ENCODE results near the gene MORN4. TPM values are rescaled to one million over a fixed set of nuclear protein-coding genes. Genes with fewer than 3 reads are reported as not detected.
A peak's percentile ranks its signal among the peaks of the same experiment; 100 is the strongest.
"Not testable (repeated sequence)": the region's sequence is repeated elsewhere in the genome, so short reads cannot be mapped to it uniquely, and the experiment has no call there.

The MORN4 gene
- total and polyA plus RNA-seq, 7 experiments from 2014 or later = 0.78 to 5.9 (median 1.5) TPM

- no peaks in the 10 kb centered on the region for H3K27me3 Mint-ChIP-seq
- H3K27ac Mint-ChIP-seq = peak overlapping the region in 1 of 9 donors; percentile 32
- DNase-seq = no peak
- H3K36me3 Mint-ChIP-seq = peaks cover 7 to 32% (median 19%) of the 10 kb centered on the region in 5 donors
- no peaks in the 10 kb centered on the region for H3K4me1 ChIP-seq (ENCODE audit: control insufficient read depth in 2 of 2, insufficient read depth in 2 of 2, low read length in 2 of 2)
- no peak overlapping the region for H3K27ac ChIP-seq (ENCODE audit: low read depth, low read length)
- H3K4me3 ChIP-seq (ENCODE audit: low read length) = no peak overlapping the region
- ChIA-PET CTCF (no interaction called here), POLR2A (no interaction called here)
- H3K4me1 Mint-ChIP-seq = peaks cover 0 to 7% (median 0%) of the 10 kb centered on the region in 7 donors
- no peaks in the 10 kb centered on the region for H3K9me3 Mint-ChIP-seq
- H3K4me3 Mint-ChIP-seq = no peak overlapping the region
- H3K27me3 ChIP-seq (ENCODE audit: control insufficient read depth in 2 of 2, insufficient read depth in 2 of 2, low read length in 2 of 2) = no peaks in the 10 kb centered on the region
- H3K9me3 ChIP-seq (ENCODE audit: control insufficient read depth in 2 of 3, low read length in 3 of 3) = no peaks in the 10 kb centered on the region
- no peak for ATAC-seq
- peaks cover 0 to 54% (median 6%) of the 10 kb centered on the region in 3 experiments for H3K36me3 ChIP-seq (ENCODE audit: control insufficient read depth in 2 of 3, insufficient read depth in 3 of 3, low read length in 3 of 3)
- intact Hi-C loops (cut with micrococcal nuclease) = no loop called here
These were observed 23.5 kb upstream of the MORN4 start for GRCh38 chr10:97656777-97657176.

DNA sequence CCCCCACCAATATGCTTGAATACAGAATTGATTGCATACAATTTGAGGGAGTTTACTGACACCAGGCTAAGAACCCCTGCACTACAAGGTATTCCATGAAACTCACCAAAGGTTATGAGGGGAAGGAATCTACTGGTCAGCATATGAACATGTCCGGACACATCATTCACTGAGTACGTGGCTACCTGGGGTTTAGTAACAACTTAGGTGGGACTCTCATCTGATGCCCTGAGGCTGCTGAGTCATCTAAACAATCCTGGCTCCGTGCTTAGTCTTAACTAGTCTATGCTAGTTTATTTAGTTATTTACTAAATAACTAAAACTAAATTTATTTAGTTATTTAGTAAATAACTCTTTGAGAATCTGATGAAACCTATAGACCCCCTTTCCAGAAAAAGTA is 18.5 kb upstream of the MORN4 start:
- ChIA-PET CTCF (no interaction called here), POLR2A (no interaction called here)
- peaks cover 8 to 27% (median 18%) of the 10 kb centered on the region in 7 donors for H3K4me1 Mint-ChIP-seq
- peaks cover 4 to 28% (median 14%) of the 10 kb centered on the region in 5 donors for H3K36me3 Mint-ChIP-seq
- no peak overlapping the region for H3K27ac Mint-ChIP-seq
- no peak overlapping the region for H3K27ac ChIP-seq (ENCODE audit: low read depth, low read length)
- H3K4me3 ChIP-seq (ENCODE audit: low read length) = no peak overlapping the region
- H3K9me3 ChIP-seq (ENCODE audit: control insufficient read depth in 2 of 3, low read length in 3 of 3) = no peaks in the 10 kb centered on the region
- ATAC-seq (no peak), DNase-seq (no peak)
- H3K4me1 ChIP-seq (ENCODE audit: control insufficient read depth in 2 of 2, insufficient read depth in 2 of 2, low read length in 2 of 2) = peaks cover 10 to 12% of the 10 kb centered on the region in 2 donors
- peaks cover 0 to 50% (median 6%) of the 10 kb centered on the region in 3 experiments for H3K36me3 ChIP-seq (ENCODE audit: control insufficient read depth in 2 of 3, insufficient read depth in 3 of 3, low read length in 3 of 3)
- intact Hi-C loops (cut with micrococcal nuclease) = no loop called here
- H3K27me3 ChIP-seq (ENCODE audit: control insufficient read depth in 2 of 2, insufficient read depth in 2 of 2, low read length in 2 of 2) = no peaks in the 10 kb centered on the region
- no peaks in the 10 kb centered on the region for H3K27me3 Mint-ChIP-seq
- no peaks in the 10 kb centered on the region for H3K9me3 Mint-ChIP-seq
- H3K4me3 Mint-ChIP-seq = no peak overlapping the region

- H3K27me3 Mint-ChIP-seq = no peaks in the 10 kb centered on the region
- POLR2A ChIA-PET = no interaction called here
- H3K9me3 Mint-ChIP-seq = no peaks in the 10 kb centered on the region
- H3K27me3 ChIP-seq (ENCODE audit: control insufficient read depth in 2 of 2, insufficient read depth in 2 of 2, low read length in 2 of 2) = no peaks in the 10 kb centered on the region
- CTCF ChIA-PET = no interaction called here
- H3K4me3 ChIP-seq (ENCODE audit: low read length) = no peak overlapping the region
- no peak for DNase-seq
- no peak for ATAC-seq
- H3K4me1 Mint-ChIP-seq = peaks cover 8 to 27% (median 19%) of the 10 kb centered on the region in 7 donors
- peaks cover 0 to 22% (median 14%) of the 10 kb centered on the region in 5 donors for H3K36me3 Mint-ChIP-seq
- intact Hi-C loops (cut with micrococcal nuclease) = no loop called here
- peaks cover 10 to 12% of the 10 kb centered on the region in 2 donors for H3K4me1 ChIP-seq (ENCODE audit: control insufficient read depth in 2 of 2, insufficient read depth in 2 of 2, low read length in 2 of 2)
- H3K9me3 ChIP-seq (ENCODE audit: control insufficient read depth in 2 of 3, low read length in 3 of 3) = no peaks in the 10 kb centered on the region
- H3K27ac ChIP-seq (ENCODE audit: low read depth, low read length) = no peak overlapping the region
- no peak overlapping the region for H3K27ac Mint-ChIP-seq
- peaks cover 0 to 39% (median 6%) of the 10 kb centered on the region in 3 experiments for H3K36me3 ChIP-seq (ENCODE audit: control insufficient read depth in 2 of 3, insufficient read depth in 3 of 3, low read length in 3 of 3)
- no peak overlapping the region for H3K4me3 Mint-ChIP-seq
These were observed 17.4 kb upstream of the MORN4 start for GRCh38 chr10:97650726-97651125.

DNA sequence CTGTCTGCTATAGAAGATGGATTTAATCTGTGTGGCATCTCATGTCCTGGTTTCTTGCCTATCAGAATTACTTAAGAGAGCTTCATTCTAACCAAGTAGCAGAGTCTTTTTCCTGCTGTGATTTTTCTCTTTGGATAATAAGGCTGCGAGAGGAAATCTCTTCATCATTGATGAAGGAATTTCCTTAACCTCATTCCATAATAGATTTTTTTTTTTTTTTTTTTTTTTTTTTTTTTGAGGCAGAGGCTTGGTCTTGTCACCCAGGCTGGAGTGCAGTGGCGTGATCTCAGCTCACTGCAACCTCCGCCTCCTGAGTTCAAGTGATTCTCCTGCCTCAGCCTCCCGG is 16.1 kb upstream of the MORN4 start:
- peaks cover 8 to 27% (median 21%) of the 10 kb centered on the region in 7 donors for H3K4me1 Mint-ChIP-seq
- peaks cover 0 to 32% (median 16%) of the 10 kb centered on the region in 5 donors for H3K36me3 Mint-ChIP-seq
- H3K4me3 ChIP-seq (ENCODE audit: low read length); H3K9me3 Mint-ChIP-seq; H3K9me3 ChIP-seq (ENCODE audit: control insufficient read depth in 2 of 3, low read length in 3 of 3); H3K27me3 ChIP-seq (ENCODE audit: control insufficient read depth in 2 of 2, insufficient read depth in 2 of 2, low read length in 2 of 2); POLR2A ChIA-PET; ATAC-seq; DNase-seq; H3K27me3 Mint-ChIP-seq; H3K27ac ChIP-seq (ENCODE audit: low read depth, low read length): not testable (repeated sequence)
- intact Hi-C loops (cut with micrococcal nuclease) = loop anchor here (1.0 kb wide), 1 partner anchor 9 kb away; the partner anchor contains the start of gene PI4K2A (in 2 of the 2)
- peaks cover 10 to 12% of the 10 kb centered on the region in 2 donors for H3K4me1 ChIP-seq (ENCODE audit: control insufficient read depth in 2 of 2, insufficient read depth in 2 of 2, low read length in 2 of 2)
- CTCF ChIA-PET = interaction anchor here (0.9 kb wide), 1 partner anchor 8 kb away, joined by 3 read pairs; no protein-coding TSS in a partner anchor
- H3K27ac Mint-ChIP-seq = peak overlapping the region in 4 of 9 donors; percentile 38 to 58 (median 48)
- peak overlapping the region in 2 of 10 donors; percentile 1 to 19 for H3K4me3 Mint-ChIP-seq
- peaks cover 0 to 37% (median 10%) of the 10 kb centered on the region in 3 experiments for H3K36me3 ChIP-seq (ENCODE audit: control insufficient read depth in 2 of 3, insufficient read depth in 3 of 3, low read length in 3 of 3)

DNA sequence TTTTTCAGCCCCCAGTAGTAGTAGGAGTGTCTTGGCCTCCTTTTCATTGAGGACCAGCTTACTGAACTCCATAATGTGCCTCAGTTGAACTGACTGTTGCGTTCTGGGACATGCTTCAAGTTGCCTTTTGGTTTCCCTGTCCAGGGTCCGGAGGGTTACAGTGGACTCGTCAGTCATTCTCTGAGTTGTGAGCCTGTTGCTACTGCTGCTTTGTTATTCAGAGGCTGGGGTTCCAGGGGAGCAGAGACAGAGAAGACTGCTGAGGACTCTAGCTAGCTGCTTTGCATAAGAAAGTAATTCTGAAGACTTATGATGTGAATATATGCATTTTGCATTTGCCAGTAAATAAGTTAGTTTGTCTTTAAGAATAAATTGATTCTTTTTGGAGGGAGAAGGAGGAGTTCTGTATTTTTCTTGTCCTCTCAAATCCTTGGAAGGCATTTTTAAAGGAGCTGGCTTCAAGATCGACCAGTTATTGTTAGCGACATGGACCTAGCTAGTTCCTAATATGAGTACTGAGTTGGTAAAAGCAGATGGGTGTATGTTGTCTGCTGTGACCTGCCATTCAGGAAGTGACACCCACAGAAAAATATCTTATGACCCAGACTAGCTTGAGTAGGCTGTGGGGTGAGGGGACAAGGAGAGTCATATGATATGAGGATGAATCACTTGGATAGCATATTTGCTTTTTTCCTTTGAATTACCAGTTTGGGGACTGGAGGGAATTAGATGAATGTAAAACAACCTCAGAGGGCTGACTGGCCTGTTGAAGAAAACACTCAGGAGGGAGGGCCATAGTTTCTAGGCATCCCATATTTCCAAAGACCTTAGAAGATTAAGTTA is 15.5 kb upstream of the MORN4 start:
- no peaks in the 10 kb centered on the region for H3K9me3 Mint-ChIP-seq
- peaks cover 8 to 27% (median 21%) of the 10 kb centered on the region in 7 donors for H3K4me1 Mint-ChIP-seq
- no peaks in the 10 kb centered on the region for H3K9me3 ChIP-seq (ENCODE audit: control insufficient read depth in 2 of 3, low read length in 3 of 3)
- no peaks in the 10 kb centered on the region for H3K27me3 Mint-ChIP-seq
- H3K27me3 ChIP-seq (ENCODE audit: control insufficient read depth in 2 of 2, insufficient read depth in 2 of 2, low read length in 2 of 2) = no peaks in the 10 kb centered on the region
- H3K27ac ChIP-seq (ENCODE audit: low read depth, low read length) = no peak overlapping the region
- intact Hi-C loops (cut with micrococcal nuclease) = loop anchor here (1.0 kb wide), 1 partner anchor 8 kb away; the partner anchor contains the start of gene PI4K2A (in 2 of the 2)
- ChIA-PET CTCF (interaction anchor here (0.5 to 0.9 kb wide), 2 partner anchors 8 to 22 kb away, joined by 3 to 6 read pairs; no protein-coding TSS in a partner anchor), POLR2A (no interaction called here)
- H3K27ac Mint-ChIP-seq = peak overlapping the region in 6 of 9 donors; percentile 38 to 58 (median 50)
- H3K36me3 Mint-ChIP-seq = peaks cover 0 to 30% (median 16%) of the 10 kb centered on the region in 5 donors
- ATAC-seq = peak; percentile 96
- H3K36me3 ChIP-seq (ENCODE audit: control insufficient read depth in 2 of 3, insufficient read depth in 3 of 3, low read length in 3 of 3) = peaks cover 0 to 33% (median 11%) of the 10 kb centered on the region in 3 experiments
- H3K4me3 ChIP-seq (ENCODE audit: low read length) = no peak overlapping the region
- peaks cover 10 to 12% of the 10 kb centered on the region in 2 donors for H3K4me1 ChIP-seq (ENCODE audit: control insufficient read depth in 2 of 2, insufficient read depth in 2 of 2, low read length in 2 of 2)
- H3K4me3 Mint-ChIP-seq = peak overlapping the region in 4 of 10 donors; percentile 1 to 48 (median 12)
- DNase-seq = peak in 2 of 9 donors; percentile 4 to 40

DNA sequence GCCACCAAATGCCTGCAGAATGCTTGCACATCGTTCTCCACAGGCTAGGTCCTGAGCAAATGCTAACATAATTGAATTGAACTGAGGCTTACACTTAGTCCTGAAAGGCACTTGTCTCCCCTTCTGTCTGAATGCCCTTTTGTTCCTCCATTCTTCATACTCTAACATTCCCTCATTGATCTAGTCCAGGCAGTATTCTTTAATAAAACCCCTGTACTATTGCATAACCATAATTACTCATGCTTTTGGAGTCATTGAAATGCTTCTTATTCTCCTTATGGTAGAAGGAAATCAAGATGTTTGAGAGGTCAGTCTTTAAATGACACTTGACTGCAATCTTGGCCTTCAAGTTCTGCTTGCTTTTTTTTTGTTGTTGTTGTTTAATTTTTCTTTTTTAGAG is 14.3 kb upstream of the MORN4 start:
- H3K4me3 ChIP-seq (ENCODE audit: low read length) = no peak overlapping the region
- no peak for DNase-seq
- CTCF ChIA-PET = interaction anchor here (0.6 to 0.9 kb wide), 2 partner anchors 54 to 101 kb away, joined by 3 read pairs; no protein-coding TSS in a partner anchor
- H3K9me3 ChIP-seq (ENCODE audit: control insufficient read depth in 2 of 3, low read length in 3 of 3) = no peaks in the 10 kb centered on the region
- peaks cover 18 to 35% (median 28%) of the 10 kb centered on the region in 7 donors for H3K4me1 Mint-ChIP-seq
- ATAC-seq = no peak
- intact Hi-C loops (cut with micrococcal nuclease) = no loop called here
- peaks cover 10 to 12% of the 10 kb centered on the region in 2 donors for H3K4me1 ChIP-seq (ENCODE audit: control insufficient read depth in 2 of 2, insufficient read depth in 2 of 2, low read length in 2 of 2)
- H3K27ac ChIP-seq (ENCODE audit: low read depth, low read length) = no peak overlapping the region
- H3K27ac Mint-ChIP-seq = peak overlapping the region in 1 of 9 donors; percentile 2
- H3K36me3 Mint-ChIP-seq = peaks cover 0 to 20% (median 13%) of the 10 kb centered on the region in 5 donors
- H3K27me3 ChIP-seq (ENCODE audit: control insufficient read depth in 2 of 2, insufficient read depth in 2 of 2, low read length in 2 of 2) = no peaks in the 10 kb centered on the region
- H3K36me3 ChIP-seq (ENCODE audit: control insufficient read depth in 2 of 3, insufficient read depth in 3 of 3, low read length in 3 of 3) = peaks cover 0 to 22% (median 6%) of the 10 kb centered on the region in 3 experiments
- H3K9me3 Mint-ChIP-seq = no peaks in the 10 kb centered on the region
- POLR2A ChIA-PET = interaction anchor here (0.5 to 0.9 kb wide), 2 partner anchors 9 to 10 kb away, joined by 3 to 4 read pairs; no protein-coding TSS in a partner anchor
- H3K4me3 Mint-ChIP-seq = peak overlapping the region in 1 of 10 donors; percentile 10
- H3K27me3 Mint-ChIP-seq = no peaks in the 10 kb centered on the region

Data from naive thymus-derived CD4-positive, alpha-beta T cell (primary cell).